IPS-18a (cell line): ENCODE measurements around the gene DNAJB11.

ENCODE experiments used
- H3K27ac ChIP-seq: one replicate; pipeline ENCODE4 v1.5.1; 2013; ENCODE audit warnings: low read length
- H3K27me3 ChIP-seq: one replicate; pipeline ENCODE4 v1.6.1; 2013; ENCODE audit warnings: mild to moderate bottlenecking, low read length; ENCODE audit not compliant: control insufficient read depth, insufficient read depth
- H3K36me3 ChIP-seq: one replicate; pipeline ENCODE4 v1.6.1; 2013; ENCODE audit warnings: low read depth, low read length; ENCODE audit not compliant: control insufficient read depth
- H3K4me1 ChIP-seq: one replicate; pipeline ENCODE4 v1.6.1; 2013; ENCODE audit warnings: low read depth, low read length; ENCODE audit not compliant: control insufficient read depth
- H3K4me3 ChIP-seq: one replicate; pipeline ENCODE4 v1.5.1; 2013; ENCODE audit warnings: low read length
- H3K9ac ChIP-seq: one replicate; pipeline ENCODE4 v1.6.1; 2013; ENCODE audit warnings: mild to moderate bottlenecking, low read length, moderate library complexity
- H3K9me3 ChIP-seq: one replicate; pipeline ENCODE4 v1.6.1; 2013; ENCODE audit warnings: low read depth, low read length; ENCODE audit not compliant: control insufficient read depth

DNAJB11 gene

GRCh38 chr3:186532598-186533072 is 37.9 kb upstream of the DNAJB11 start:
- Histone ChIP-seq H3K36me3 (no peaks in the 10 kb centered on the region), H3K27me3 (no peaks in the 10 kb centered on the region), H3K9ac (no peak overlapping the region), H3K4me3 (no peak overlapping the region), H3K9me3 (no peaks in the 10 kb centered on the region), H3K4me1 (peaks cover 9% of the 10 kb centered on the region), H3K27ac (no peak overlapping the region)

GRCh38 chr3:186534113-186534669 is 36.3 kb upstream of the DNAJB11 start:
- Histone ChIP-seq H3K9ac (no peak overlapping the region), H3K36me3 (no peaks in the 10 kb centered on the region), H3K27ac (no peak overlapping the region), H3K4me3 (no peak overlapping the region), H3K4me1 (peaks cover 9% of the 10 kb centered on the region), H3K9me3 (no peaks in the 10 kb centered on the region), H3K27me3 (no peaks in the 10 kb centered on the region)

GRCh38 chr3:186536883-186537844 is 33.4 kb upstream of the DNAJB11 start:
- no peaks in the 10 kb centered on the region for H3K9me3 ChIP-seq
- H3K9ac ChIP-seq = no peak overlapping the region
- H3K27ac ChIP-seq = no peak overlapping the region

DNA sequence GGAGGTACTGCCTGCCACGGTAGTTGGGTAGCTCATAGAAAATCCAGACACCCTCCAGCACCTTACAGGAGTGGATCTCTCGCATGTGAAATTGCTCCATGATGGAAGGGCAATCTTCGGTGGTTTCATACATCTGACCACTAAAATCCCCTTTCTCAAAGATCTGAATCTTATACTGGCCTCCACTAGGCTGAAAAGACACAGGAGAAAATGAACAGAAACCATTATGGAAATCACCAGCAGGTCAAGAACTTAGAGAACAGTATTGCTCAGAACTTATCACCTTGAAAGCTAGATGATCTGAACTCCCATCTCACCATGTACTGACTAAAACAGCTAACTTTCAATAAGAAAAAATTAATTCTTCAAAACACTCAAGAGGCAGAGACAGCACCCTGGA is 31.7 kb upstream of the DNAJB11 start:
- Histone ChIP-seq H3K9ac (no peak overlapping the region), H3K27ac (no peak overlapping the region), H3K4me3 (no peak overlapping the region), H3K36me3 (no peaks in the 10 kb centered on the region), H3K4me1 (peaks cover 3% of the 10 kb centered on the region), H3K9me3 (no peaks in the 10 kb centered on the region), H3K27me3 (no peaks in the 10 kb centered on the region)

More at GRCh38 chr3:186536883-186537844, 33.4 kb upstream of the DNAJB11 start:
- Histone ChIP-seq H3K36me3 (no peaks in the 10 kb centered on the region), H3K4me3 (no peak overlapping the region), H3K4me1 (peaks cover 3% of the 10 kb centered on the region), H3K27me3 (no peaks in the 10 kb centered on the region)

DNA sequence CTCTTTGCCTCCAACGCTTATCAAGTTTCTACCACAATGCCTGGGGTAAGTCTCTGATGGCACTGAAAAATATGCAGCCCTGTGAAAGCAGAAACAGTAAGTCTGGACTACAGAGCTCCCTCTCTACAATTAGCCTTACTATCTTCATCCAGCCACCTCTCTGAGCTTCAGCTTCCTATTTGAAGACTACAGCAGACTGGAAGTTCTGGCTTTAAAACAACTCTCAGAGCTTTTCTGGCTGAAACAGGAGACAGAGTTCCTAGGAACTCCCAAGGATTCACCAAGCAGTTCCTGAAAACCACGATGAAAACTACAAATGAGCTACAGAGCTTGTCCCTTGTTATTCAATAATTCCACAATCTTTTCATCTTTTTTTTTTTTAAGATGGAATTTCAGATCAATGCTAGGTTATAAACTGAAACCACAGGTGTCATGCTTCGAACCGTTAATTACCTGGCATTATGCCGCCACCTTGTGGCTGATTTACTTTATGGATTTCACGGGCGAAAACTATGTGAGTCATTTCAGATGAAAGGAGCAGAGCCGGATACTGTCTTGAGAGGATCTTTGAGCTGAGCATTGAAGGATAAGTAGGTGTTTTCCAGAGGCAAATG is 30.2 kb upstream of the DNAJB11 start:
- no peaks in the 10 kb centered on the region for H3K36me3 ChIP-seq
- no peak overlapping the region for H3K4me3 ChIP-seq
- peaks cover 3% of the 10 kb centered on the region for H3K4me1 ChIP-seq
- H3K9me3 ChIP-seq = no peaks in the 10 kb centered on the region
- H3K27ac ChIP-seq = no peak overlapping the region
- H3K9ac ChIP-seq = no peak overlapping the region
- no peaks in the 10 kb centered on the region for H3K27me3 ChIP-seq

DNA sequence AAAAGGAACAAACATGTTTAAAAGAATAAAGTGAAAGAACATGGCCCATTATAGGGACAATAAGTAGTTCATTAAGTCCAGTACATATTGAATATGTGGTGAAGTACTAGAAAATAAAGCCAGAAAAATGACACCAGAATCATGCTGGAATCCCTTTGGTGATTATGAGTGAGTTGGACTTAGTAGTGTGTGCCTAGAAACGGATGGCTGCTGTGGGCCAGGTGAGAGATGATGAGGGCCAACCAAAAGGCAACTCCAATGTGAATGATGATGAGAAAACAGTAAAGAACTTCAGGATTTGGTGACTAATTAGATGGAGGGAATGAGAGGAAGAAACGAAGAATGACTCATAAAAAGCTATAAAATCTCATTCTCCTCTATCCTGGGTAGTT is 29.7 kb upstream of the DNAJB11 start:
- no peaks in the 10 kb centered on the region for H3K36me3 ChIP-seq
- H3K27ac ChIP-seq = no peak overlapping the region
- no peaks in the 10 kb centered on the region for H3K27me3 ChIP-seq
- H3K9ac ChIP-seq = no peak overlapping the region
- no peaks in the 10 kb centered on the region for H3K9me3 ChIP-seq
- peaks cover 3% of the 10 kb centered on the region for H3K4me1 ChIP-seq
- H3K4me3 ChIP-seq = no peak overlapping the region

- no peak within 1 kb of the TSS for H3K9ac ChIP-seq
- H3K27me3 ChIP-seq = no peaks in the 10 kb centered on the region
- H3K4me1 ChIP-seq = peaks cover 3% of the 10 kb centered on the region
- no peaks in the 10 kb centered on the region for H3K36me3 ChIP-seq
- H3K4me3 ChIP-seq = no peak within 1 kb of the TSS
- no peak within 1 kb of the TSS for H3K27ac ChIP-seq
- no peaks in the 10 kb centered on the region for H3K9me3 ChIP-seq
These were observed 26.2 kb upstream of the DNAJB11 start, which contains the start of gene CRYGS for GRCh38 chr3:186544281-186544680. Gene CRYGS, minus strand, starts transcription at chr3:186544380. Its CDS starts 54 bp downstream, at chr3:186544326.

DNA sequence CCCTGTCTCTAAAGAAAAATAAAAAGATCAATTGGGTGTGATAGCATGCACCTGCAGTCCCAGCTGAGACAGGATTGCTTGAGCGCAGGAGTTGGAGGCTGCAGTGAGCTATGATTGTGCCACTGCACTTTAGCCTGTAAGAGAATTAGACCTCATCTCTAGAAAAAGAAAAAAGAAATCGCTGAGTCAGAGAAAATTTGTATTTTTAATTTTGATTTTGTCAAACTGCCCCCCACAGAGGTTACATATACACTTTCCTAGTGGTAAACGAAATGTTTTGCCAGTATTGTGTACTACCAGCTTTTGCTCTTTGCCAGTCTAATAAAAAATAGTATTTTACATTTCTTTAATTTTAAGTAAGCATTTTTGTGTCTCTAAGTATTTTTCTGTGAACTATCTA is 21.0 kb upstream of the DNAJB11 start:
- Histone ChIP-seq H3K27me3 (no peaks in the 10 kb centered on the region), H3K9me3 (no peaks in the 10 kb centered on the region), H3K4me1 (no peaks in the 10 kb centered on the region), H3K4me3 (no peak overlapping the region), H3K9ac (no peak overlapping the region), H3K36me3 (peaks cover 5% of the 10 kb centered on the region), H3K27ac (no peak overlapping the region)

DNA sequence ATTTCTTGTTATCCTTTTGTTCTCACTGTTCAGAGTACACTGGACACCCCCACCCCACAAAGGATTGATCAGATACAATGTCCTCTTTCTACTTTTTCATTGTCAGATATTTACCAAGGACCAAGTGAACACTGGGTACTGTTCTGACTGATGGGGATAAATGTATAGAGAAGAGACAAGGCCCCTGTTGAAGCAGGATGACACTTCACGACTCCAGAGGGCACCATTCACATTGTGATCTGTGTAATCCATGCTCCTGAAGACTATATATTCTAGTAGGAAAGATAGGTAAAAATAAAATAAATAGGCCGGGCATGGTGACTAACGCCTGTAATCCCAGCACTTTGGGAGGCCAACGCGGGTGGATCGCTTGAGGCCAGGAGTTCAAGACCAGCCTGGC is 19.1 kb upstream of the DNAJB11 start:
- Histone ChIP-seq H3K36me3 (peaks cover 5% of the 10 kb centered on the region), H3K9me3 (no peaks in the 10 kb centered on the region), H3K27me3 (no peaks in the 10 kb centered on the region), H3K4me1 (no peaks in the 10 kb centered on the region), H3K4me3 (no peak overlapping the region), H3K9ac (no peak overlapping the region), H3K27ac (no peak overlapping the region)

DNA sequence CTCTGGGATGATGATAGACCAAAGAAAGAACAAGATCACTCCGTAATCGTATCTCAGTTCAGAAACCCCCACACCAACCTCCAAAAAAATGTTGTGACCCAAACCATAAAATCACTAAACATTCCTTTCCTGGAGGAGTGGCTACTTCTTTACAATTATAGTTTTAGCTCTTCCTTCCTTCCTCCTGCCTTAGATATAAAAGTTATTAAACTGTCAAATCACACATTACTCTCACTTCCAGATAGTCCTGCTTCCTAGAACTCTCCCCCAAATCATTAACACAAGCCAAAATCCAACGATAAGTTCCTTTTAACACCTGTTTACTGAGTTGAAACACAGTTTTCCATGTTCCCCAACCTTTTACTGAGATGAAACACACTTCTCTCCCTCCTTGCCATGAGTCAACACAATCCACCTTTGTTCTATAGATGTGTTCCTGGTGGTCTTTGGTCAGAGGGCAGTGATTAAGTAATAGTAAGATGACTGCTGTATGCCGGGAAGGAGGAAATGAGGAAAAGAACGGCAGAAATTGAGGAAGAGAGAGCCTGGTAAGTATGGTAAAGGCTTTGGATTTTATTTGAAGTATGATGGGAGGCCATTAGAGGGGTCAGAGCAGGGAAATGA is 18.0 kb upstream of the DNAJB11 start:
- no peak overlapping the region for H3K27ac ChIP-seq
- H3K4me3 ChIP-seq = no peak overlapping the region
- no peaks in the 10 kb centered on the region for H3K27me3 ChIP-seq
- no peaks in the 10 kb centered on the region for H3K4me1 ChIP-seq
- H3K9ac ChIP-seq = no peak overlapping the region
- peaks cover 5% of the 10 kb centered on the region for H3K36me3 ChIP-seq
- no peaks in the 10 kb centered on the region for H3K9me3 ChIP-seq

- Histone ChIP-seq H3K4me1 (peaks cover 8% of the 10 kb centered on the region), H3K27me3 (no peaks in the 10 kb centered on the region), H3K4me3 (no peak overlapping the region), H3K36me3 (no peaks in the 10 kb centered on the region), H3K27ac (no peak overlapping the region), H3K9me3 (no peaks in the 10 kb centered on the region), H3K9ac (no peak overlapping the region)
These were observed 5.9 kb upstream of the DNAJB11 start for GRCh38 chr3:186564586-186564985.
